Left forelimb (tissue), 1 donor: Measurements from ENCODE around the gene TRAF2.

Source experiments
- DNase-seq: peaks from one replicate; pipeline ENCODE4 v3.0.0-alpha.2; 2018; ENCODE audit warnings: low spot score

The TRAF2 gene

GRCh38 chr9:136962163-136962562 lies 75.8 kb downstream of the TRAF2 start:
- no peak for DNase-seq

- DNase-seq, result no peak
Observed at GRCh38 chr9:136962701-136963248, 76.5 kb downstream of the TRAF2 start.

- no peak for DNase-seq
Observed at GRCh38 chr9:136963341-136963740, 77.0 kb downstream of the TRAF2 start.

DNA sequence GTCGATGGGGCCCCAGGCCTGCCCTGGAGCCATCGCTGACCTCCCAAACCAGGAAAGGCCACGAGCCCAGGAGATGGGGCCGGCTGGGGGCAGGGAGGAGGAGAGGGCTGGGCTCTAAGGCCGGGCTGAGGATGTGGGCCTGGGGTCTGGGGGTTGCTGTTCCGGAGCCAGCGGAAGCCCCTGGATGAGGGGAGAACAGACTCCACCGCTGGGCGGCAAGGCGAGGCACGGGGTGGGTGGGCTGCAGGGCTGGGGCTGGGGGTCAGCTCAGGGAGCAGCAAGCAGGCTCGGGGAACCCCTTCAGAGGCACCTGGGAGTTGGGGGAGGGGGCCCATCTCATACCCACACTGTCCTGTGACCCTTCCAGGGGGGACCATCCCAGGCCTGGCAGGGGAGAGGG lies 77.4 kb downstream of the TRAF2 start:
- no peak for DNase-seq

DNA sequence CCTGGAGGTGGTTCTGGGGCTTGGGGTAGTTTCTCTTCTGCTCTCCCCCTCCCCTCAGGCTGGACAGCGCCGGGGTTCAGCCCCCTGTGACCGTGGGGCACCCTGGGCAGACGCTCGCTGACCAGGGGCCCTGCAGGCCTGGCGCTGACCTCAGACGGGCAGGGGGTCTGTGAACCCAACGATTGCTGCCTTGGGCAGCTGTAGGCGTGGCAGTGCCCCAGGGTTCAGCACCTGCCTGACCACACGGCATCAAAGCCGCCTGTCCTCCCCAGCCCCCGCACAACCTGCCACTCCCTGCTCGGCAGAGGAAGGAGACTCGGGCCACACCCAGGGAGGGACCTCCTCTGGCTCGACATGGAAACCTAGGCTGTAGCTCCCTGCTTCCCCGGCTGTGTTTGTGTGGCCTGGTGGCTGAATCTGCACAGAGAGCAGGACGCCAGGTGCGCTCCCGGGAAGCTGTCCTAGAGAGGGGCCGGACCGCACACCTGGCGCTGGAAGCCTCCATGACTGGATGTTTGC lies 77.9 kb downstream of the TRAF2 start:
- no peak for DNase-seq

- no peak for DNase-seq
Observed at GRCh38 chr9:136964833-136965422, 78.6 kb downstream of the TRAF2 start.

DNA sequence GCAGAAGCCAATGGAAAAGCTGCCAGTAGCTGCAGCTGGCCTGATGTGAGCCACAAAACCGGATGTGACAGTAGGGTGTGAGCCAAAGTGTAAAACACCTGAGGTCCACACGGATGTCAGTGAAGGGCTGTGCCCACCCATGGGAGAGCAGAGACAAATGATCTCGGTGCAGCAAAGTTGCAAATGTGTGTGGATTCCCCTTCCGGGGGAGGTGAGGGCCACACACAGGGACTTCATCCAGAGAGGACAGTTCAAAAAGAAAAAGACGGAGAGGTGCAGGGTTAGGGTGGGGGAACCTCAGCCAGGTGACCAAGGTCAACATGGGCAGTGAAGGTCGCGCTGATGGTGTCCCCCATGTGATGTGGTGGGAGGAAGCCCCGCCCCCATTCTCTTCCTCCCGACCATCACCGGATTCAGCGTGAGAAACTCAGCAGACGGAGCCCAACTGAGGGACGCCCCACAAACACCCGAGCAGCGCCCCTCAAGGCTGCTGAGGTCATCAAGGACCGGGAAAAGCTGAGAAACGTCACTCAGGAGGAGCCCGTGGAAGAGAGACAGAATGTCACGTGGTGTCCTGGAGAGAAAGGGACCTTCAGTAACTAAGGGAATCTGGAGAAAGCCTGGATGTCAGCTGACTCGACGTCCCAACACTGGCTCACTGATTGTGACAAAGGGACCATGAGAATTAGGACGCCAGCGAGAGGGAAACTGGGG lies 79.6 kb downstream of the TRAF2 start:
- DNase-seq, result no peak

GRCh38 chr9:136968333-136969127 lies 82.2 kb downstream of the TRAF2 start:
- no peak for DNase-seq

- DNase-seq, result no peak
Observed at GRCh38 chr9:136969150-136969549, 82.8 kb downstream of the TRAF2 start.

DNA sequence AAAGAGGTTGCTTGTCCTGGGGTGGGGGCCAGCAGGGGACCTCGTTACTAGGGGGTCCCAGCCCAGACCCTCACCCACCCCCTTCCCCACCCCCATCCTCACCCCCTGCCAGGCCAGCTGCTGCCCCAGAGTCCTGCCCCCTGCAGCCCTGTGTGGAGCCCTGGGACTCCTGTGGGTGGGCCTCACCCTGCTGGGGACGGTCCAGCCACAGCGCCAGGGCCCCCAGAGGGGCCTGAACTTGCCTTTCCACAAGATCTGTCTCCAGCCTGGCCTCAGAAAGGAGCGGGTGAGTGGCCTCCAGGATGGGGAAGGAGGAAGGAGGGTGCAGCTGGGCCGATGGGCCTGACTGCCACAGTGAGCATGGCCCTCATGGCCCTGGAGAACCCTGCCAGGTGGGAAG lies 83.5 kb downstream of the TRAF2 start:
- DNase-seq, result no peak

DNA sequence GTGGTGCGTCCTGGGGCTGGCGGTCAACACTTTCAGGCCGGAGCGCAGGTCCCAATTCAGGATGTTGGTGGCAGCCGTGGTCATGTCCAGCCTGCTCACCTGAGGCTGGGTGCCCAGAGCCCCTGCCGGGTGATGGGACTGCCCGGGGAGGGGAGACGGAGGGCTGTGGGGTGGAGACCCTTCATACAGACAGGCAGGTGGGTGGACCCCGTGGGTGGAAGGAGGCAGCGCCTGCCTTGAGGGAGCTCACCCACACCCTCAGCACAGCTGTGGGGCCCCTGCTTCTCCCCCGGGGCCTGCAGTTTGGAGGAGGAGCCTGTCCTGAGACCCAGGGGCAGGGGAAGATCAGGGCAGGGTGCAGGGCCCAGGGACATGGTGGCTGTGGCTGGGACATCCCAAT lies 84.0 kb downstream of the TRAF2 start:
- DNase-seq, result no peak

- no peak for DNase-seq
Observed at GRCh38 chr9:136971746-136972145, 85.4 kb downstream of the TRAF2 start.

DNA sequence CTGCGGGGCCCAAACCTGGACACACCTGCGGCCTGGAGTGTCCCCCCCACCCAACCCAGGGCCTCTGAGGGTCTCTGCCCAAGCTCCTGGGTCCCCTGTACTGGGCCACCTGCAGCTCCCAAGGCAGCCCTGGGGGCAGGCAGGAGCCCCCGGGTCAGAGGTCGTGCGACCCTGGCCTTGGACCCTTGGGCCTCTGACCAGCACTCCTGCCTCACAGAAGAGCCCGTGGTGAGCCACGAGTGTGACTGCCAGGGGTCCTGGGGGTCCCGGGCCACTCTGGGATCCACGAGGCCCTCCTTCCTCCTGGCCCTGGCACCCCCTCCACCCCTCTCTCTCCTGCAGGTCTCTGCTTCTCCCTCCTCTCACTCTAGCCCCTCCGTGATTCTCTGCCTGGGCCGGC lies 86.0 kb downstream of the TRAF2 start:
- DNase-seq, result no peak

DNA sequence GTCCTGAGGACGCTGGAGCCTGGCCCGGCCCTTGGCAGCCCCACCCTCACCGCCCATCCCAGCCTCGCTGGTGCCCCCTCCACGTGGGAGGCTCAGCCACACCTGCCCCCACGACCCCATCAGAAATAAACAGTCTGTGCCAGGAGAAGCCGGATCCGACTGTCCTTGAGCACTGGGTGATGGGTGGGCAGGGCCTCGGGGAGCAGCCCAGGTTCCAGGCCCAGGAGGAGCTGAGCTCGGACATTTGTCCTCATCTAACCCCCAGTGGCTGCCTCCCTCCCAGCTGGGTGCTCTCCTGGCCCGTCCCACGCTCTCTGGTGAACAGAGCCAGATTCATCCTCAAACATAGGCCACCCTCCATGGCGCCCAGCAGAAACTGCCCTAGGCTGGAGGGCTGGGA lies 86.4 kb downstream of the TRAF2 start:
- no peak for DNase-seq

GRCh38 chr9:136973618-136974617 lies 87.6 kb downstream of the TRAF2 start:
- no peak for DNase-seq

DNA sequence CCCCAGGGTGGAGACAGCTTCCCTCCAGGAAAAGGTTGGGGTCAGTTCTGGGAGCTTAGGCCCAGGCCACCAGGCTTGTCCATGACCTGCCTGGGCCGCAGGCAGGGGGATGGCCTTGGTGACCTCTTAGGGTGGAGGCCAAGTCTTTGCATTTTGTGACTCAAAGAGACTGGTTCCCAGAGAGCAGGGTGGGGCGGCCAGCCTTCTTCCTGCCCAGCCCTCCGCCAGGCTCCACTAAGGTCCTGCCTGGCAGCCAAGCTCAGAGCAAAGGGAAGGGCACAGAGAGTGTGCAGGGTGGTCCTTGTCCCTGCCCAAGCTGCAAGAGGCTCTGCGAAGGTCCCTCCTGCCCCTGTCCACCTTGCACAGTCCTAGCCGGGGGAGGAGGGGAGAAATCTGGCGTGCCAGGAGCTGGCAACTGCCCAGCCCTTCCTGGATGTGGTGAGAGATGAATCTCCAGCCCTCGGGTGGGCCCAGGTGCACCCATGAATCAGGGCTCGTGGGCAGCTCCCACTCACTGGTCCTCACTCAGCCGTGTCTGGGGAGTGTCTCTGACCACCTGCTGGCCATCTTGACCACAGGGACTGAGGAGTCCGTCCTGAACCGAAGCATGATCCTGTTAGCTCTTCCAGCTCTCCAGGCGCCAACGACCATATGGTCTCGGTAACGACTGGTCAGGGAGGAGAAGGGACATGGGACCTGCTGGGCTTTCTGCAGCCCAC lies 88.7 kb downstream of the TRAF2 start:
- DNase-seq, result no peak

GRCh38 chr9:136975644-136976043 lies 89.3 kb downstream of the TRAF2 start:
- DNase-seq, result no peak
